Colonic mucosa (tissue), 4 donors: ENCODE data around the gene ETV6. TPM values are rescaled to one million over a fixed set of nuclear protein-coding genes. Genes with fewer than 3 reads are reported as not detected.

ENCODE experiments used
- DNase-seq: peaks from one replicate; pipeline ENCODE4 v3.0.0-alpha.2; 2020
- H3K27ac ChIP-seq: fragments of 200-600 bp; one replicate; pipeline ENCODE4 v1.8.0; 2021
- H3K27me3 ChIP-seq: fragments of 200-600 bp; one replicate; pipeline ENCODE4 v1.8.0; 2021
- H3K36me3 ChIP-seq: fragments of 200-600 bp; one replicate; pipeline ENCODE4 v1.8.0; 2021
- H3K4me1 ChIP-seq: fragments of 200-600 bp; one replicate; pipeline ENCODE4 v1.8.0; 2021; ENCODE audit warnings: mild to moderate bottlenecking
- H3K4me3 ChIP-seq: fragments of 200-600 bp; one replicate; pipeline ENCODE4 v1.8.0; 2021
- H3K9ac ChIP-seq, 2 donors: one replicate each; pipeline ENCODE4 v1.7.0; 2013; ENCODE audit warnings: control low read depth in 2 of 2, low read depth in 2 of 2, low read length in 2 of 2
- H3K9me3 ChIP-seq: fragments of 200-600 bp; one replicate; pipeline ENCODE4 v1.8.0; 2021
- intact Hi-C: fragments of 100-400 bp; cut with DNase I; formaldehyde crosslinking; loops from one replicate; pipeline ENCODE4 v1.14.1; 2022
- total RNA-seq, 2 donors: library from RNA; stranded (reverse); fragmentation: NEBNext Ultra II Directional in 1 of 2; extraction: Animal tissue kit (Norgen Biotek cat#: 25700) in 1 of 2; gene quantifications; one replicate each; pipeline ENCODE4 v1.2.1, GENCODE V29; 2021
- TF ChIP-seq, protein P1 (sequence below): fragments of 200-600 bp; IDR thresholded peaks from one replicate; pipeline ENCODE4 v1.8.0; 2022; ENCODE audit warnings: antibody characterized with exemption, mild to moderate bottlenecking
- donor health status: healthy.
- donor health status: DM: no; HTN: no; CAD: no.
- donor health status: DM: no; HTN: no; CAD: no.

Gene ETV6
- total RNA-seq, 2 donors from 2014 or later, result 49.2 to 73.1 TPM

DNA sequence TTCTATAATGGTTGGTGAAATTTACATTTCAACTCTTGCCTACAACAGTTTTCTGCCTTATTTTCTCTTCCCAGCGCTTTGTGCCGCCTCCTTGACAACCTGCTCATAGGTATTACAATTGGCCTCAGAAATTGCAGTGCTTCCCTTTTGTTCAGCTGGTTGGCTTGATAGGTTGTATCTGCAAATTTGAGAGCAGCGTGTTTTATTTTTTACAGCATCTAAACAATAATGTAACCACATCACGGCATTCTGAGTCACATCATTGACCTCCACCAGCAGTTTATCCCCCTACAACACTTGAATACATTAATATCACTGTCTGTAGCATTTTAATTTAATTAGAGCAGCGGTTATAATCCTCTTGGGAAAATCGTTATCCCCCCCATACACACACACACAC, 99.4 kb downstream of the ETV6 start:
- H3K36me3 ChIP-seq, result no peaks in the 10 kb centered on the region
- no peak overlapping the region for H3K27ac ChIP-seq
- H3K27me3 ChIP-seq, result no peaks in the 10 kb centered on the region
- no peak overlapping the region for H3K9ac ChIP-seq
- no peak for DNase-seq
- H3K4me1 ChIP-seq, result peaks cover 13% of the 10 kb centered on the region
- no peak overlapping the region for H3K4me3 ChIP-seq
- intact Hi-C loops, result no loop called here
- H3K9me3 ChIP-seq, result no peaks in the 10 kb centered on the region
- TF ChIP-seq, protein P1, sequence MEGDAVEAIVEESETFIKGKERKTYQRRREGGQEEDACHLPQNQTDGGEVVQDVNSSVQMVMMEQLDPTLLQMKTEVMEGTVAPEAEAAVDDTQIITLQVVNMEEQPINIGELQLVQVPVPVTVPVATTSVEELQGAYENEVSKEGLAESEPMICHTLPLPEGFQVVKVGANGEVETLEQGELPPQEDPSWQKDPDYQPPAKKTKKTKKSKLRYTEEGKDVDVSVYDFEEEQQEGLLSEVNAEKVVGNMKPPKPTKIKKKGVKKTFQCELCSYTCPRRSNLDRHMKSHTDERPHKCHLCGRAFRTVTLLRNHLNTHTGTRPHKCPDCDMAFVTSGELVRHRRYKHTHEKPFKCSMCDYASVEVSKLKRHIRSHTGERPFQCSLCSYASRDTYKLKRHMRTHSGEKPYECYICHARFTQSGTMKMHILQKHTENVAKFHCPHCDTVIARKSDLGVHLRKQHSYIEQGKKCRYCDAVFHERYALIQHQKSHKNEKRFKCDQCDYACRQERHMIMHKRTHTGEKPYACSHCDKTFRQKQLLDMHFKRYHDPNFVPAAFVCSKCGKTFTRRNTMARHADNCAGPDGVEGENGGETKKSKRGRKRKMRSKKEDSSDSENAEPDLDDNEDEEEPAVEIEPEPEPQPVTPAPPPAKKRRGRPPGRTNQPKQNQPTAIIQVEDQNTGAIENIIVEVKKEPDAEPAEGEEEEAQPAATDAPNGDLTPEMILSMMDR, result no peak

DNA sequence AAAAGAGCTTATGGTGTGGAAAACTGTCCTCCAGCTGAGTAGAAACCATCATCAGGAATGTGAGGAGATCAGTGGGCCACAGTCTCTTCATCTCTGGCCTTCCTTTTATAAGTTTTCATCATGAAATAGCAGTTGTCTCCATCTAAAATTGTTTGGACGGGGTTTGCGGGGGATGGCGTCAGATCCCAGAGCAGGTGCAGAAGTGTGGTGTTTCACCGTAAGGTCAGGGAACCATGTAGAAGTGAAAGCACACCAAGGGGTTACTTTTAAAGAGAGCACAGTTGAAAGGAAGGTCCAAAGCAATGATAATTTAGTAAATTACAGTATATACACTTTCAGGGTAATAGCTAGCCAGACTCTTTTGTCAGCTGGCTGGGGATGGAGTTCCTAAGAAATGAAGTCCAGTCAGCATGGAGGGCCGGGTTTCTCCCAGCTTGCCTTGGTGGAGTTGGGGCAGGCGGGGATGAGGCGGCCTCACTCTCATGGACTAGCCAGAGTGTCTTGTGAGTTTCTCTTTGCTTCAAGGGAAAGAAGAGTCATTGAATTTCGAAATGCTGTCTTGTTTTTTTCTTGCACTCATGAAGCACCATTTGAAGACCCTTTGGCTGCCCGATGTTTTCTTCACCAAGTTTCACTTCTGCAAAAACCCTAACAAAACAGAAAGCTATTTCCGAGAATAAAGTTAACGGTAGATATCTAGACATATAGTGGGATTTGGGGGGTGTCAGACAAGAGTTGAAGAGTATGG, 100.6 kb downstream of the ETV6 start:
- H3K4me1 ChIP-seq, result peaks cover 13% of the 10 kb centered on the region
- no peak for DNase-seq
- no peaks in the 10 kb centered on the region for H3K27me3 ChIP-seq
- TF ChIP-seq, protein P1, result no peak
- intact Hi-C loops, result no loop called here
- no peak overlapping the region for H3K27ac ChIP-seq
- no peak overlapping the region for H3K4me3 ChIP-seq
- H3K9me3 ChIP-seq, result no peaks in the 10 kb centered on the region
- no peak overlapping the region for H3K9ac ChIP-seq
- no peaks in the 10 kb centered on the region for H3K36me3 ChIP-seq

DNA sequence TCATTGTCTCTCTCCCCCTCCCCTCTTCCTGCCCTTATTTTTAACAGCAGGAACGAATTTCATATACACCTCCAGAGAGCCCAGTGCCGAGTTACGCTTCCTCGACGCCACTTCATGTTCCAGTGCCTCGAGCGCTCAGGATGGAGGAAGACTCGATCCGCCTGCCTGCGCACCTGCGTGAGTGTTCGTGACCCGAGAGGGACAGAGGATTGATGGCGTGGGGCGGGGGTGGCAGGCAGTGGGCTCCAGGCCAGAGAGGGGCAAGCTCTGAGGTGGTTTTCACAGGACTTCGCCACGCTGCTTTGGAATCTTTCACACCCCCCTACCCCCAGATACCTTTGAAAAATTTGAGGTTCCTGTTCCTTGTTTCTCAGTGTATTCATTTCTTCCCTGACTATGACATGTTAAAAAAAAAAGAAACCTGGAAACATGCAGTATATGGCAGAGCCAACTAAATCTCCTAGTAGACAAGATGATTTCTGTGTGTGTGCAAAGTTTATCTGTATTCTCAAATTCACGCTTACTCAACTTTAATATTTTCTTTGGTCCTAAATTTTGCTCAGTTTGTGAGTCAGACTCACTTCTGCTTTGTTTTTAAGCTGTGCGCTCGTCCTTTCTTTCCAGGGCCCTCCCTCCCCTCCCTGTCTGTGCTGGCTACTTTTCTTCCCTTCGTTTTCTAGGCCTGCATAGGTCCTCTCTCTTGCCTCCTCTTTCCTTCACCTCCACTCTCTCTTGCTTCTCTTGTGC, 103.1 kb downstream of the ETV6 start:
- TF ChIP-seq, protein P1, result no peak
- Histone ChIP-seq H3K27ac (no peak overlapping the region), H3K9me3 (no peaks in the 10 kb centered on the region), H3K9ac (peak overlapping the region in 1 of 2 donors; percentile 35), H3K36me3 (no peaks in the 10 kb centered on the region), H3K4me1 (peaks cover 6% of the 10 kb centered on the region), H3K27me3 (no peaks in the 10 kb centered on the region), H3K4me3 (no peak overlapping the region)
- DNase-seq, result no peak
- intact Hi-C loops, result no loop called here

DNA sequence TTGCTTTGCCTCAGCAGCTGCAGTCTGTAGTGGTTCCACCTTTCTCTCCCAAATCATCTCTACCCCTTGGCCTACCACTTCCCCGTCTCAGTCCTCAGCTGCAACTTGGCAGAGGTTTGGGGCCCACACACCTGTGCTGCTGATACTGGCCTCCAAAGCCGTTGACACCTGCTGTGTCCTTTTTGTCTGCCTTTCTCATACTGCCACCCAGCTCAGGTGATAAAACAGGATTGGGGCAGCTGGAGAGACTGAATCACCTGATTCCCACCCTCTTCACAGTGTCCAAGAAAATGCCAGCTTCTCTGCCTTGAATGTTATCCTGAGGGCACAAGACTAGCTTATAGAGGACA, 103.7 kb downstream of the ETV6 start:
- intact Hi-C loops, result no loop called here
- DNase-seq, result no peak
- Histone ChIP-seq H3K4me3 (no peak overlapping the region), H3K4me1 (peaks cover 6% of the 10 kb centered on the region), H3K27ac (peak overlapping the region; percentile 0), H3K9me3 (no peaks in the 10 kb centered on the region), H3K36me3 (no peaks in the 10 kb centered on the region), H3K27me3 (no peaks in the 10 kb centered on the region), H3K9ac (peak overlapping the region in 1 of 2 donors; percentile 35)
- TF ChIP-seq, protein P1, result no peak

DNA sequence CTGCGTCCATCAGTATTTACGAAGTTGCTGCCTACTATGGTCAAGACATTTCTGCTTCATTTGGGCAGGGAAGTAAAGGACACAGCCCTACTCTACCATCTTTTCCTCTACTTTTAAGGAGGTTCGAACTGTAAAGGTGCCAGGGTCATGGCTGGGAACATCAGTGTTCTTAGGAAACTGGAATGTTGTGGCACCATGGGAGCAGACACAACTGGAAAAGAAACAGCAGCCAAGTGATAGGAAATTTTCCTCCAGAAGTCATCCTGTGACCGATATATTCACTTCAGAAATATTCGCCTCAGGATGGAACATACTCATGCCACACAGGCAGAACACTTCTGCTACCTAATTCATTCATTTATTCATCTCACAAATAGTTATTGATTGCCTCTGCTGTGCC, 104.4 kb downstream of the ETV6 start:
- no peak for DNase-seq
- no peaks in the 10 kb centered on the region for H3K36me3 ChIP-seq
- TF ChIP-seq, protein P1, result no peak
- peak overlapping the region; percentile 0 for H3K27ac ChIP-seq
- H3K27me3 ChIP-seq, result no peaks in the 10 kb centered on the region
- H3K9me3 ChIP-seq, result no peaks in the 10 kb centered on the region
- H3K4me3 ChIP-seq, result no peak overlapping the region
- H3K9ac ChIP-seq, result peak overlapping the region in 1 of 2 donors; percentile 3
- peaks cover 6% of the 10 kb centered on the region for H3K4me1 ChIP-seq
- intact Hi-C loops, result no loop called here
